Nephron (organoid): ENCODE results near the gene ELF1.

Experiments used
- H3K27ac Mint-ChIP-seq, 3 experiments: 2 replicates each; pipeline ENCODE4 v1.8.0; 2020; ENCODE audit warnings: mixed read lengths in 3 of 3, mild to moderate bottlenecking in 2 of 3, moderate library complexity in 1 of 3
- H3K27me3 Mint-ChIP-seq: 2 replicates; pipeline ENCODE4 v1.8.0; 2021; ENCODE audit warnings: low read depth, mild to moderate bottlenecking, moderate library complexity, mixed read lengths
- H3K36me3 Mint-ChIP-seq: 2 replicates; pipeline ENCODE4 v1.8.0; 2020; ENCODE audit warnings: low read depth, mixed read lengths
- H3K4me1 Mint-ChIP-seq: 2 replicates; pipeline ENCODE4 v1.8.0; 2020; ENCODE audit warnings: mixed read lengths
- H3K4me3 Mint-ChIP-seq, 3 experiments: 2 replicates each; pipeline ENCODE4 v1.8.0; 2020; ENCODE audit warnings: mild to moderate bottlenecking in 3 of 3, mixed read lengths in 3 of 3, moderate library complexity in 2 of 3
- H3K9me3 Mint-ChIP-seq: 2 replicates; pipeline ENCODE4 v1.8.0; 2020; ENCODE audit warnings: mixed read lengths
- TF ChIP-seq, protein P1 (sequence below), 3 experiments: fragments of 200-600 bp; sonication (generic); IDR thresholded peaks; one replicate each; pipeline ENCODE4 v1.5.0; 2021; ENCODE audit warnings: antibody characterized with exemption in 3 of 3; ENCODE audit not compliant: unreplicated experiment in 3 of 3

ELF1 gene

DNA sequence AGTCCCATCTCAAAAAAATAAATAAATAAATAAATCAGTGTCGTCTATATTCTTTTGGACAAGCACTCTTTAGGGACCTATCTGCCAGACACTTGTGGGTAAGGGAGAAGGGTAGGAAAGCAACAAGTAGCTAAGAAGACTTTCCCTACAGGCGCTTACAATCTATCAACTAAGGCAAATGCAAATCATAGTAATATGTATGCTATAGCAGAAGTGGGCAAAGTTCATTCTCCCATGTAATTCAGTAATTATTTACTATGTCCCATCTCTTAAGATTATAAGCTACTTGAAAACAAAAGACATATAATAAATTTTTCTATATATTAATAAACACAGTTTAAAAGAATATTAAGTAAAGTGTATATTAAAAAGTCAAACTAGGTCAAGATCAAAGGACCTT is 16.5 kb downstream of the ELF1 start:
- H3K4me3 Mint-ChIP-seq = no peak overlapping the region
- TF ChIP-seq, protein P1, sequence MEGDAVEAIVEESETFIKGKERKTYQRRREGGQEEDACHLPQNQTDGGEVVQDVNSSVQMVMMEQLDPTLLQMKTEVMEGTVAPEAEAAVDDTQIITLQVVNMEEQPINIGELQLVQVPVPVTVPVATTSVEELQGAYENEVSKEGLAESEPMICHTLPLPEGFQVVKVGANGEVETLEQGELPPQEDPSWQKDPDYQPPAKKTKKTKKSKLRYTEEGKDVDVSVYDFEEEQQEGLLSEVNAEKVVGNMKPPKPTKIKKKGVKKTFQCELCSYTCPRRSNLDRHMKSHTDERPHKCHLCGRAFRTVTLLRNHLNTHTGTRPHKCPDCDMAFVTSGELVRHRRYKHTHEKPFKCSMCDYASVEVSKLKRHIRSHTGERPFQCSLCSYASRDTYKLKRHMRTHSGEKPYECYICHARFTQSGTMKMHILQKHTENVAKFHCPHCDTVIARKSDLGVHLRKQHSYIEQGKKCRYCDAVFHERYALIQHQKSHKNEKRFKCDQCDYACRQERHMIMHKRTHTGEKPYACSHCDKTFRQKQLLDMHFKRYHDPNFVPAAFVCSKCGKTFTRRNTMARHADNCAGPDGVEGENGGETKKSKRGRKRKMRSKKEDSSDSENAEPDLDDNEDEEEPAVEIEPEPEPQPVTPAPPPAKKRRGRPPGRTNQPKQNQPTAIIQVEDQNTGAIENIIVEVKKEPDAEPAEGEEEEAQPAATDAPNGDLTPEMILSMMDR (IDR thresholded peaks at IDR 0.05; ENCODE audit: unreplicated experiment in 3 of 3) = no peak
- no peaks in the 10 kb centered on the region for H3K36me3 Mint-ChIP-seq
- no peaks in the 10 kb centered on the region for H3K9me3 Mint-ChIP-seq
- peaks cover 8% of the 10 kb centered on the region for H3K4me1 Mint-ChIP-seq
- H3K27ac Mint-ChIP-seq = no peak overlapping the region
- H3K27me3 Mint-ChIP-seq = no peaks in the 10 kb centered on the region

DNA sequence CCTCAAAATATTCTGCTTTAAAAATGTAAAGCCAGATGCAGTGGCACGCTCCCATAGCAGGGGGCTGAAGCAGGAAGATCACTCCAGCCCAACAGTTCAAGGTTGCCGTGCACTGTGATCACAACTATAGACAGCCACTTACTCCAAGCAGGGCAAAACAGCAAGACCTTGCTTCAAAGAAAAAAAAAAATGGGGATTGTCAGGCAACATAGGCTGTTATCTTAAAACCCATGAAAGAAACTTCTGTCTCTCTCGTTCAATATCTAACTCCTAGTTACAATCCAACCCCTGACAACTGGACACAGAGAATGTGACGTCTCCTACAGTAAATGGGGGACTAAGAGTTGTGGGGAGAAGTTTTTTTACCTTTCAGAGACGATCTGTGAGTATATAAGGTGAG is 17.4 kb downstream of the ELF1 start:
- H3K36me3 Mint-ChIP-seq = peaks cover 3% of the 10 kb centered on the region
- no peak overlapping the region for H3K4me3 Mint-ChIP-seq
- no peak overlapping the region for H3K27ac Mint-ChIP-seq
- no peaks in the 10 kb centered on the region for H3K27me3 Mint-ChIP-seq
- H3K9me3 Mint-ChIP-seq = no peaks in the 10 kb centered on the region
- H3K4me1 Mint-ChIP-seq = peaks cover 8% of the 10 kb centered on the region
- TF ChIP-seq, protein P1 (IDR thresholded peaks at IDR 0.05; ENCODE audit: unreplicated experiment in 3 of 3) = no peak

DNA sequence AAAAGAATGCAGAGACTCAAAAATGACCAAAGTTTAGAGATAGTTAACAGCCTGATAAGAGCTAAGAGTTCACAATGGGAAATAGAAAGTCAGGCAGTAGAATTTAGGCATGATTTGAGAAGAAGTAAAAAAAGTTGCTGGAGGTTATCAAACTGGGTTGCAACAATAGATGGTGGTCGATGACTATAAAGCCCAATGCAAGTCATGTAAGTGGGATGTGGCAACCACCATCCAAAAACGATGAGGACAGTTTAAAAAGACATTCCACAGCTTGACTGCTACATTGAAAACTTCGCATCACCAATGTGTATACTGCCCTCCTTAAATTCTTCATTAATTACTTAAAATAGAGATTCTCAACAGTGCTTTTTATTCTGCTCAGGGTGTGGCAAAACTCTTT is 19.7 kb downstream of the ELF1 start:
- Mint-ChIP-seq H3K4me1 (peaks cover 9% of the 10 kb centered on the region), H3K27ac (peak overlapping the region in 2 of 3 experiments; percentile 12 to 43), H3K27me3 (no peaks in the 10 kb centered on the region), H3K4me3 (no peak overlapping the region), H3K36me3 (peaks cover 7% of the 10 kb centered on the region), H3K9me3 (no peaks in the 10 kb centered on the region)
- TF ChIP-seq, protein P1 (IDR thresholded peaks at IDR 0.05; ENCODE audit: unreplicated experiment in 3 of 3) = no peak

DNA sequence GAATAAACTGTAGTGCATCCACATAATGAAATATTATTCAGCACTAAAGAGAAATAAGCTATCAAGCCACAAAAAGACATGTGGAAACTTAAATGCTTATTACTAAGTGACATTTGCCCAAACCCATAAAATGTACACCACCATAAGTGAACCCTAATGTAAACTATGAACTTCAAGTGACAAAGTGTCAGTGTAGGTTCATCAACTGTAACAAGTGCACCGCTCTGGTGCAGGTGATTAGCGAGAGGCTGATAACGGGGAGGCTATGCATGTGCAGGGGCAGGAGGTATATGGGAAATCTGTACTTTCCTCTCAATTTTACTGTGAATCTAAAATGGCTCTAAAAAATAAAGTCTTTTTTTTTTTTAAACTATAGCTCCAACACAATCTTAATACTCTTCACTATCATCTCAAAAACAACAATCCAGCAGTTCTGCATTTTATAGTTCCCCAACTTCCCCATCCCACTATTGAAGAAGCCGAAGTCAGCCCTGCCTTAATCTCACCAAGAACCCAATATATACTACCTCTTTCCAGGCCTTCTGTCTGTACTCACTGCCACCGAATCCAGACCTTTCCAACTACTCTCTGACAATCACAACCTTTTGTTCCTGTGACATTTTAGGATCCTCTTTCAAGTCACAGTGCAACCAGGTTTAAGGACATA is 22.6 kb downstream of the ELF1 start:
- H3K4me3 Mint-ChIP-seq = no peak overlapping the region
- H3K9me3 Mint-ChIP-seq = no peaks in the 10 kb centered on the region
- H3K27me3 Mint-ChIP-seq = no peaks in the 10 kb centered on the region
- peaks cover 7% of the 10 kb centered on the region for H3K36me3 Mint-ChIP-seq
- H3K27ac Mint-ChIP-seq = peak overlapping the region in 1 of 3 experiments; percentile 17
- H3K4me1 Mint-ChIP-seq = peaks cover 16% of the 10 kb centered on the region
- TF ChIP-seq, protein P1 (IDR thresholded peaks at IDR 0.05; ENCODE audit: unreplicated experiment in 3 of 3) = no peak

DNA sequence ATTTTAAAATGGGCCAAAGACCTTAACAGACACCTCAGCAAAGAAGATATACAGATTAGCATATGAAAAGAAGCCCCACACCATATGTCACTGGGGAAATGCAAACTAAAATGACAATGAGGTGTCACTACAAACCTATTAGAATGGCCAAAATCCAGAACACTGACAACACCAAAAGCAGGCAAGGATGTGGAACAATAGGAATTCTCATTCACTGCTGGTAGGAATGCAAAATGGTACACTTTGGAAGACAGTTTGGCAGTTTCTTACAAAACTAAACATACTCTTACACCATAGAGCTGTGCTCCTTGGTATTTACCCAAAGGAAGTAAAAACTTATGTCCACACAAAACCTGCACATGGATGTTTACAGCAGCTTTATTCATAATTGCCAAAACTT is 23.1 kb downstream of the ELF1 start:
- H3K4me3 Mint-ChIP-seq = no peak overlapping the region
- TF ChIP-seq, protein P1 (IDR thresholded peaks at IDR 0.05; ENCODE audit: unreplicated experiment in 3 of 3) = no peak
- H3K27me3 Mint-ChIP-seq = no peaks in the 10 kb centered on the region
- H3K9me3 Mint-ChIP-seq = no peaks in the 10 kb centered on the region
- H3K4me1 Mint-ChIP-seq = peaks cover 16% of the 10 kb centered on the region
- no peak overlapping the region for H3K27ac Mint-ChIP-seq
- H3K36me3 Mint-ChIP-seq = peaks cover 7% of the 10 kb centered on the region

DNA sequence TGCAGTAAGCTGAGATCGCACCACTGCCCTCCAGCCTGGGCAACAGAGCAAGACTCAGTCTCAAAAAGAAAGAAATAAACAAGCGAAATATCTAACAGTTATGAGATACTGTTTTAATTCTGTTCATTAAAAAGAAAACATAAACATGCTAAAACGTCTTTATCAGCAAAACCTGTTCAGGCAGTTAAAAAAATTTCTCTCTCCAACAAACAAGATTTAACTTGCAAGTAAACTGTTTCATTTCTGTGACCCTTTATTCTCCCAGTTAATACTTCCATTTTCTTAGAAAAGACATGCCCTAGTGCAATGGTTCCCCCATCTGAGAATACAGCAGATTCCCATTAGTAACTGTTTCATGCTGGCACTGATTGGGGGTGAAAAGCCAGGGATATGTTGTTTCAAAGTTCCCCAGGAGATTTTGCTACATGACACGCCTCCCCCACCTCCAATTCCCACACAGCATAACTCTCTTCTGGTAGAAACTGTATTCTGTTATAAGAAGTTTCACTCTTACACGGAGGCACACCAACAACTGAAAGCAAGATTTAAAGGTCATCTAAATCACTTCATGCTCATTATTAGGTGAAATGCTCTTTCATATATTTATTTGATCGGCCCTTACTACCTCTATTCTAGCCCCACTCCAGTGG is 24.4 kb downstream of the ELF1 start:
- Mint-ChIP-seq H3K4me3 (peak overlapping the region in 1 of 3 experiments; percentile 2), H3K36me3 (peaks cover 7% of the 10 kb centered on the region), H3K27me3 (no peaks in the 10 kb centered on the region), H3K4me1 (peaks cover 16% of the 10 kb centered on the region), H3K27ac (peak overlapping the region; percentile 78 to 93 (median 78)), H3K9me3 (no peaks in the 10 kb centered on the region)
- TF ChIP-seq, protein P1 (IDR thresholded peaks at IDR 0.05; ENCODE audit: unreplicated experiment in 3 of 3) = no peak
